NCI-H146 (cell line): ENCODE data around the gene SIRT7.

Experiments
- DNase-seq: peaks from one replicate; lab custom pipeline; 2025; lab: John Stamatoyannopoulos, UW

Gene SIRT7

DNA sequence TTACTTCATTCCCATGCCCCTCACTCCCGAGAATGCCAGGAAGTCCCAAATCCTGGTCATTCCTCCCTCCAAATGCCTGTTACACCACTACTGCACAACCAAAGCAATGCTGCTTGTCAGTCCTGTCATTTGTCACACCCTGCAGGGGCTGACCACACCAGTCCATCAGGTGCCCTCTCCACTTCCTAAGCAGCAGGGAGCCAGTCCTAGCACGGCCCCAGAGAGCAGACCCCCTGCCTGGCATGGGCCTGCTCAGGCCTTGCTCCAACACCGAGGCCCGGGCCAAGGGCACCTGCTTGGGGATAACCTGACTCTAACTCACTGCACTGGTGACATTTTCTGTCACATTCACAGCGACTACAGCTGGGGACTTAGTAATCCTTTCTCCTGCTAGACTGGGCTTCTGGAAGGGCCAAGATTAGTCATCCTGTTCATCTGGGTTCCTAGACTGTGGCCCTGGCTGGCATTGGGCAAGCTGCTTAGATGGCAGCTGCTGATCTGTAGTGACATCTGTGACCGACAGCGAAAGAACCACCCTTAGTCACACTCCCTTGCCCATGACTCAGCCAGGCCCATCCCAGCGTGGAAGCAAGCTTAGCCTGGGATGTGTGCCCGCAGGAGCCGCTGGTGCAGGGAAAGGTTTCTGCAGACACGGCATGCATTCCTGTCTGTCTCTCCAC lies 32.0 kb downstream of the SIRT7 start:
- DNase-seq, result no peak

DNA sequence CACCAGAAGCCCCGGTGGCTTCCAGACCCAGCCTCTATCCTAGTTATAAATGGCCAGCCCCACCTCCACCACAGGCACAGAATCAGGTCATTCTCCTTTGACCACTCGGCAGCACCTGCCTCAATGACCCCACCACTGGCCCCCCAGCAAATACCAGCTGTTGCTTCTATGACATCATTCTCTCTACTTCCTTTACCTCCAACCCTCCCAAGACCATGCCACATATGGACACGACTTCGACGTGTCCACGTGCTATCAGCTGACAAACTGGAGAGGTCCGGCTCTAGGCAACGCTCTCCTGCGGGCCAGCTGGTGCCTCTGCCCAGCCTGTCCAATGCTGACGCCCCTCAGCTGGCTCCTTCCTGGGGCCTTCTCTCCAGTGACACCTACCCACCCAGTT lies 32.5 kb downstream of the SIRT7 start:
- no peak for DNase-seq

DNA sequence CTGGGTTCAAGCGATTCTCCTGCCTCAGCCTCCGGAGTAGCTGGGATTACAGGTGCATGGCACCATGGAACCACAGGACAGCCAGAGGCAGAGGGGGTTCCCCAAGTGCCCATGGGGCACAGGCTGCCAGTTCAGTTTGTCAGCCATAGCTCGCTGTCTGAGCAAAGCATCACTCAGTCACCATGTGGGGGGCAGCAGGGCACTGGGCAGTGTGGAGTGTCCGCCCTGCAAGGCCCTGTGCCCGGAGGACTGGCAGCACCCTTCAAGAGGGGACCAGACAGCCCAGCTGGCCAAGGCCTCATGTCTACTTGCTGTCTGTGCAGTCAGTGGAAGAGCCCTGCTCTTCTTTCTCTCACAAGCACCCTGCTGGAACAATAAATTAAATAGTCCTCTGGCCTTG lies 33.0 kb downstream of the SIRT7 start:
- no peak for DNase-seq

DNA sequence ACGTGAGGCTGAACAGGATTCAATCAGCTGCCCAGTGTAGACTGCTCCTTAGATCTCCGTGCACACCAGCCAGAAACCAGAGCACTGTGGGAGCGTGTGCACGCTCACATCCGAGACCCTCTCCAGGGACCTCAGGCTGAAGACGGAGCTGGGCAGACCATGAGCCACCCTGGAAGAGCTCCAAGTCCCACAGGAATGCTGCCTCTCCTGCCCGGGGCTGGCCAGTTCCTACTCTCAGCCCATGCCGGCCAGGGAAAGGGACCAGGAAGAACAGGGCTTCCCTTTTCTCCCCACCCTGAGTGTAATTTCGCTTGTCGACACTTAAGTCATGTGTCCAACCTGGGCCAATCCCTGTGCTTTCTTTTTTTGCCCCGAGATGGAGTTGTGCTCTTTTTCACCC lies 33.5 kb downstream of the SIRT7 start:
- no peak for DNase-seq

DNA sequence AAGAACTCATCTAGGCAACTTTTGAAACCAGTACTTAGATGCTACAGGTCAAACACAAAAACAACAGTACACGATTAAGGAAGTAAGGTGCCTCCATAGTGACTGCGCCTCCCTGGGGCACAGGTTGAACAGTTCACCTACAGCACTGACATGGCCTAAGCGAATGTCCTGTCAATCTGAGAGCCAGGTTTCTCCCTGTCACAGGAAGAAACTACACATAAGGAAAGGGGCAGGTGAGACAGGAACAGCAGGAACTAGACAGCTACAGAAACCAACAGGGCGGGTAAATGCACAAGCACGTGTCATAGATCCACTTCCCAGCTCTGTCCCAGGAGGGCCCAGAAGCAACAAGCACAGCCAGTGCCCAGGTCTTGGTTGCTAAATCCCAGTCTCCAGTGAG lies 38.9 kb downstream of the SIRT7 start:
- DNase-seq, result no peak

DNA sequence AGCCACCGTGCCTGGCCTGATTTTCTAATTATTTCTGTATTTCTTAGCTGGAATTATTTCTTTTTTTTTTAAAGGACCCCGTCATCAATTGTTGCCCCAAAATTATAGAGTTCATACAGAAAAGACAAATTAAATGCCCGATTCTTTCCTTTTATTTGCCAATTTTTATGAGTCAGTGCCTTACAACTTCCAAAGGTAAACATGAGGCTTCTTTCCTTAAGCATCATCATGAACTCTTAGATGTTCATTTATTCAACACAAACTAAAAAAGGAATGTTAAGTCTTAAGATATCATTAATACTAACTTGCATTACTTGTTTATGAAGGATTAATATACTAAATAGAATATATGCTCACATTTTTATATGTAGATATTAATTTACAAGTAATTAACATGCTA lies 39.7 kb downstream of the SIRT7 start:
- no peak for DNase-seq

DNA sequence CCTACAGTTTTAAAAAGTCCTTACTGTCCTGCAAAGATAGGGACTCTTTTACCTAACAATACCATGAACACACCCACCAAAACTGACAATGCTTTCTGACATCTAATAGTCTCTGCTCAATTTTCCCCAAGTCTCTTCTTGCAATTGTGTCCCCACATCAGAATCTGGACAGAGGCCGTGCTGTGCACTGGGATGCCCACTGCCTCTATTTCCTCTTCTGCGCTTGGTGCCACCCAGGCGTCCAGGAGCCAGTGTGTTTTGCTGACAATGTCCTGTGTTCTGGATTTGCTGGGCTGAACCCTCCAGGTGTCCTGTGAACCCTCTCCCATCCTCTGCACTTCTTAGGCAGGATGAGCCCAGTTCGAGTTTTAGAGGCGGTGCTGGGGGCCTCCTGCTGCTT lies 40.4 kb downstream of the SIRT7 start:
- DNase-seq, result no peak

DNA sequence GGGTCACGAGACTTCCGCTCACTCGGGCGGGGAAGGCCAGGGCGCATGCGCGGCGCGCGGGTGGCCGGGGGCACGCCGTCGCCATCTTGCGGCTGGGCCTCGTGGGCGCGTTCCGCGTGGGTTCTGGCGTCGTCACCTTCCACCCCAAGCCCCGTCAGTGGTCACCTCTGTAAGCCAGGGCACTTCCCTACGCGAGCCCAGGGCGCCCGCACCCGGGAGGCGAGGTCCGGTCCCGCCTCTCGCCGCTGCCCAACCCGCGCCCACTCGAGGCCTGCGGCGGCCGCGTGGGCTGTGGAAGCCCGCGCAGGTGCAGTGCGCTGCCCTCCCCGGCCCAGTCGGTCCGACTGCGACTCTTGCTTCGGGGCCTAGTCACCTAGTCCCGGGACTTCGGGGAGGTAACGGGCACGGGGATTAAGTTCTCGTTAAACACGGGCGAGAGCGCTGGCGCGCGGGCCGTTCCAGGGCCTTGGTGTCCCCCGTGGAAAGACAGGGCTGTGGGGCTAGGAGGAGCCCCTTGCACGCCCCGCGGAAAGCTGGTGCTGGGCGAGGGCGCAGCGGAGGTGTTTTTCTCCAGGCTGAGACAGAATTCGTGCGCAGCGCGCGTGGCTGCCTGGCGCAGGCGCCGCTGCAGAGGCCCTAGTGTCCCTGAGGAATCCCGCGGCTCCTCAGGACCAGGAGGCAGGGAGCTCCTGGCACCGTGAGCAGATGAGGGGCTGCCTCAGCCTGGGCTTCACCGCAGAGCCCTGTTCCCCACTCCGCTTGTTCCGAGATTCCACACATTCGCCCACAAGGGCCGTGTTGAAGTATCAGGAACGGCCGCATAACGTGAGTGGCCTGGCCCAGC lies 46.4 kb downstream of the SIRT7 start:
- DNase-seq, result peak; percentile 90

DNA sequence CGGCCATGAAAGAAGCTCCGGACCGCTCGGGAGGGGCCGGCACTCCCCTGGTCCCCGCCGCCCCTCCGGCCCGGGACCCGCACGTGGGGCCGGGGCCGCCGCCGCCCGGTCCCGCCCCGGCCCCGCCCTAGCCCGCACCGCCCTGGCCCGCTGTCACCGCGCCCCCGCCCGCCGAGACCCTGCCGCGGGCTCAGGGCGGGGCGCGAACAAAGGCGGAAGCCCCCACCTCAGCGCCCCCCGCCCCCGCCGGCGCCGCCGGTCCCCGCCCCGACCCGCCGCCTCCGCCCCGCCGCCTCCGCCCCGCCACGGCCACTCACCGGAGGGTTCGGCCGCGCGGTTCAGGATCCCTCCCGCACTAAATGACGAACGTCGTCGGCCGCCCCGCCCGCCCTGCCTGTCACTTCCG lies 47.0 kb downstream of the SIRT7 start, which contains the start of gene ARHGDIA:
ARHGDIA (minus strand) TSS at position 357 of the 406 bp plus-strand sequence. CDS start 1,407 bp downstream, outside the sequence.
- DNase-seq, result no peak

DNA sequence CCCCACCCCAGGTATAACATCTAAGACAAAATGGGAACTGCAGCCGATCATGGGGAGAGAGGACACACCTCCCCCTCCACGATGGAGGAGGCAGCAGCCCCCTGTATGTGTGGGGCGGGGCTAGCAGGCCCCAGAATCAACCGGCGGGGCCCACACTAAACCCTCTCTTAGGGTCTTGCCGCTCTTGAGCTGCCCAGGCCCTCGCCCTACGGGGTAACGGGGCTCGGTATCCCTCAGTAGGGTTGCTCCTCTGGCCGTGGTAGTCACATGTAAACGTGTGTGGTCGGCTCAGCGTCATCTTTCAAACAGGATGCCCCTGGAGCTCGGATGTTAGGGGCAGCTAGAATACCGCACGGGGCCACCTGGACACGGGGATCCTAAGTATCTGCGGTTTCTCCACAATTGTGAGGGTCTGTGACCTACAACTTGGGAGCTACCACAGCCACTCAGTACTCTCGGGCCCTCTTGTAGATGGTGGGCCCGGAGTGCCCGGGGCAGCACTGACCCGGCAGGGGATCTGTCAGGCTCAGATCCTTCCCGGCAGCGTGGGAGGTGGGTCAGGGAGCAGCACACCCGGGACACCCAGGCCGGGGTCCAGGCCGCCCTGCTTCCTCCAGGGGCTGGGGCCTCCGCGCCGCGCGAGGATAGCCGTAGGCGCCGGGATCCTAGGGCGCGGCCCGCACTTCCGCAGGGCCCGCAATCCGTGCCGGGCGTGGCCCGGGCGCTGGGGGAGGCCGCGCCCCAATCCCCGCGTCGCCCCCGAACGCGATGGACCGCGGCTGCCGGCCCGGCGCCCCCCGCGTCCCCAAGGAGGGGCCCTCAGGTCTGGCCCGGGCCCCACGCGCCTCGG lies 47.6 kb downstream of the SIRT7 start:
- DNase-seq, result no peak

DNA sequence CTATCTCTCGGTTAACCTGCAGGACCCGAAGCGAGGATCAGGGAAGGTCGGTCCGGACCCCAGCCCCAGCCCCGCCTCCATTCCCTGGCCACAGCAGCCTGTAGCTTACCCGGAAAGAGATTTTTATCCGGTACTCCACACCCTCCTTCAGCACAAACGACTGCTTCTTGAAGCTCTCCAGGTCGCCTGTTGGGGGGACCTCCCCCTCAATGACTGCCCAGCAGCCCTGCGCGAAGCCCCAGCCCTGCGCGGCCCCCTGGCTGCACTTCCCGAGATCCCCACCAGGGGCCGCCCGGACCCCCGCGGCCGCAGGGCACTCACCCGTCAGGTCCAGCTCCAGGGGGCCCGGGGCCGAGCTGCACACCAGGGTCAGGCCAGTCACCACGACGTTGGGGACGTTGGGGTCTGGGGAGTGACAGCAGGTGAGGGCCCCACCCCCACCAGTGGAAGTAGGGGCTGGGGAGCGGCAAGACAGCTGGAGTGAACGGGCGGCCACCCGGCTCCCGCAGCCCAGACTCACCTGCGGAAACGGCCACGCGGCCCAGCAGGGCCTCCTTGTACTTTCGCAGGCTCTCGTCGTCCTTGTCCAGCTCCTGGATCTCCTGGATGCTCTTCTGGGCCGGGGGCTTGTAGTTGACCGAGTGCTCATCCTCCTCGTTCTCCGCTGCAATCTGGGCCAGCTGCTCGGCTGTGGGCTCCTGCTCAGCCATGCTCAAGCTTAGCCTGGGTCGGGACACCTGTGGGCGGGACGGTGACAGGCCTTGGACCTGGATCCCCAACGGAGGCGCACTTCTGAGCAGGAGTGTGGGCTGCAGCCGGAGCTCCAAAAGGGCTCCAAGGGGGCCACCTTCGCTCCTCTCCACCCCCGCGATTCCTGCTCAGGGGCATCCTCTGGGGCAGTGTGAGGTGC lies 48.5 kb downstream of the SIRT7 start:
- DNase-seq, result no peak

DNA sequence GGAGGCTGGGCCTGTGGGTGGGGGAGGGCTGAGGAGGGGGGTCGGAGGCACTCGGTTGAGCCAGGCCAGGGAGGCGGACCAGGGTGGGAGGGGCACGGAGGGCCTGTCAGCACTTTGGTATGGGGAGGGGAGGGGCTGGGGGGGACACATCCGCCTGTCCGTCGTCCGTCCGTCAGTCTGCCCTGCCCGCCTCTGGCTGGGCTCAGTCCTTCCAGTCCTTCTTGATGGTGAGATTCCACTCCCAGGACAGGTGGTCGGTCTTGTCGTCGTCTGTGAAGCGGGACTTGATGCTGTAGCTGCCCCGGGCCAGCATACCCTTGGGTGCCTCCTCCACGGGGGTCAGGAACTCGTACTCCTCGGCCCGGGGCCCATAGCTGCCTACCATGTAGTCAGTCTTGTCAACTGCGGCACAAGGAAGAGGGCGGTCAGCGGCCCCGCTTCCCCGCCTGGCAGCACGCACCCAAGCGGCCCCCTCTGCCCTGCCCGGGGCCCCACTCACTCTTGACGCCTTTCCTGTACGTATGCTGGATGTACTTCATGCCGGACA lies 49.2 kb downstream of the SIRT7 start:
- DNase-seq, result no peak

DNA sequence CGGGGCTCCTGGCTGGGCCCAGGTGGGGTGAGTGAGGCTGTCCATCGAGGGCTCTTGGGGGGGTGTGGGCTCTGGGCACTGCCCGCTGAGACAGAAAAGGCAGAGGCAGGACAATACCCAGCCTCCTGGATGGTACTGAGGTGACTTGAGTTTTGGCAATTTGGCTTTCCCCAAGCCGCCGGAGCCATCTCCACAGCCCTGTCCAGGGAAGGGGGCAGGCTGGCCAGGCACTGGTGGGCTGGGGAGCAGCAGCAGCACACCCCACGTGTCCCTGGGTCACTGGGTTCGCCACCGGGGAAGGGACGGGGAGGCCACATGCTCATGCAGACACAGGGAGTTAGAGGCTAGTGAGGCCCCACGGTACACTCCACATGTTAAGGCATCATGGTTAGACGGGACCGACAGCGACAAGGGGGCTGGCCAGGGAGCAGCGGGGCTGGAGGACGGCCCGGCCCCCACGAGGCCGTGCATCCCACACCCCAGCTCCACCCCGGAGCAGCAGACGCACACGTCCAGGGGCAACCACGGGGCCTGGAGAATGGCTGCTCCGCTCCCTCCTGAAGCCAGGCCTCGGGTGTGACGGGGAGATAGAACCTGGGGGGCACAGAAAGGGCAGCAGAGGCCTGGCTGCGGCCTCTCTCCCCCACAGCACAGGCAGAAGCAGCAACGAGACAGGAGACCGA lies 49.8 kb downstream of the SIRT7 start:
- DNase-seq, result no peak

DNA sequence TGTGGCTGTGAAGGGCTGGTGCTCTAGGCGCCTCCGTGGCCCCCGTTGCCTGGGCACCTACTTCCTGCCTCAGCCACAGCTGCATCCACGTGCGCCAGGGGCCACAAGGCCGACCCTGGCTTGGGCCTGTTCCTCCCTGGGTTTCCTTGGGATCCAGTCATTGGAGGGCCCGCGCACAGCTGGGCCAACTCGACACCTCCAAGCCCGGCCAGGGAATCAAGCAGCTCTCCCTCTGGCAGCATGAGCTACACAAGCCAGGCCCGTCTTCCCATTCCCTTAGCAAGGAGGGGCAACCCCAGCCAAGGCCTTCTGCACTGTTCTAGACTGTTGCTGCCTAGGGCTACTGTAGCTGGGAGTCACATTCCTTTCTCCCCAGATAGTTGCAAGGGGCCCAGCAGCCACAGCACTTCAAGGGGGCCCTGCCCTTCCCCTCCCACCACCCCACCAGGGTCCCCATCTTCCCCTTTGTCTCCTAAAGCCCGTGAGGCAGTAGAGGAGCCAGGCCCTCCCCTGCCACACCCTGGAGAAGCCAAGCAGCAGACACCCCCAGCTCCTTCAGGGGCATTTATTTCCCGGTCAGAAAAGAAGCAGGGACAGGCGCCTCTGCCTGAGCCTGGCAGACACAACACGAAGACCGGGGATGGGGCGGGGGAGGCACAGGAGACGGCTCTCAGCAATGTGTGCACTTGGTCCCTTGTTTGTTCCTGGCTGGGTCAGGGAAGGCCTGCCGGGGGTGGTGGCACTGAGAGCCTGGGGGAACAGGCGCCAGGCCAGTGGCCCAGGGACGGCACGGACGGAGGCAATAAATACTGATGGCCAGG lies 50.6 kb downstream of the SIRT7 start:
- no peak for DNase-seq

DNA sequence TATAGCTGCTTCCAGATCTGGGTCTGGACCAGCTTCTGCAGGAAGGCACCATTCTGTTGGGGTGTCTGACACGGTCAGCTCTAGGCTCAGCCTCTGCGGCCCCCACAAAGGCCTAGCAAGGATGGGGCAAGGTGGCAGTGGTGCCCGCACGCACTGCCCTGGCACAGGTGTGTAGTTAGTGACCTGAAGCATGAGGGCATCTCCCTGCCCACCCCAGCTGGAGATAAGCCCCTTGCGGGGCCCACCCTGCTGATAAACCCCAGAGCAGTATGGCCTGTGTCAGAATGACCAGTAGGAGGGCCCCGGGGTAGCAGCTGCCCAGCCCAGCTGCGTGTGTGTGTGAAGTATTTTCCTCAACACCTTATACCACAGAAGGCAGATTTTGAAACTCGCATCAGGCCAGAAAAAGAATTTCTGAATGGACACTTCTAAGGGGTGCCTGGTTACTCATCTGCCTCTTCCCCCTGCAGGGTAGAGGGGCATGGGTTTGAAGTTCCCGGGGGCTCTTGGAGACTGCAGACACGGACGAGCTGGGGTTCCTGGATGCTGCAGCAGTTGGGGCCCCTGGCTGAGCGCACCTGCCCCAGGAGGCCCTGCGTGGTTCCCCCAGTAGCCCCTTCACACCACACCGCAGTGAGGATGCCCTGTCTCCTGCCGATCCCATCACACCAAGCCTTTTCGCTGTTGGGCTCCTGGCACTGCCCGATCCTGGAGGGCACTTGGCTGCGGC lies 51.4 kb downstream of the SIRT7 start:
- DNase-seq, result no peak

DNA sequence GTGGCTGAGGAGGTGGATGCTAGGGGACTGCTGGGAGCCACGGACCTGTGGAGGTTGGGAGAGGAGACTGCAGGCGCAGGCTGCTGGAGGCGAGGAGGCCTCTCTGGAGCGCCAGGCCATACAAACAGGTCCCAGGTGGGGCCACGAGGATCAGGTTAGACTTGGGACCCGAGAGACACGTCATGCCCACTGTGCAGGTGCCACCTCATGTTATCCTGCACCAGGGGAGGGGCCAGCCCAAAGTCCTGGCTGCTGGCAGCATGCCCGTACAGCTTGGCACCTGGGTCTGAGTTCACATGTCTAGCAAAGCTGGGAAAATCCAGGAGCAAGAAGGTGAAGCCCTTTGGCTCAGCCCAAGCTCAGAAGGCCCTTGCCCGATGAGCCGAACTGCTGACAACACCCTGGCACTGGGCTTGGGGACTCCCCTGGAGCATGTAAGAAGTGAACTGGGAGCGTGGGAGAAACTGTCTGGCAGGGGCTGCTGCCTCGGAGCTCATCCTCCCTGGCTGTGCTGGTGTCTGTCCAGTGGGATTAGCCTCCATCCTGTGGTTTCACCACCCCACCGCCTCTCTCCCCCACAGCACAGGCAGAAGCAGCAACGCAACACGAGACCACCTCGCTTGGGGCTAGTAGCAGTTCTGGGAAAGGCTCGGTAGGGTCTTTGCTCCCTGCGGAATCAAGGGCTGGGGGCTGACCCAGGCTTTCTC lies 52.1 kb downstream of the SIRT7 start:
- no peak for DNase-seq

DNA sequence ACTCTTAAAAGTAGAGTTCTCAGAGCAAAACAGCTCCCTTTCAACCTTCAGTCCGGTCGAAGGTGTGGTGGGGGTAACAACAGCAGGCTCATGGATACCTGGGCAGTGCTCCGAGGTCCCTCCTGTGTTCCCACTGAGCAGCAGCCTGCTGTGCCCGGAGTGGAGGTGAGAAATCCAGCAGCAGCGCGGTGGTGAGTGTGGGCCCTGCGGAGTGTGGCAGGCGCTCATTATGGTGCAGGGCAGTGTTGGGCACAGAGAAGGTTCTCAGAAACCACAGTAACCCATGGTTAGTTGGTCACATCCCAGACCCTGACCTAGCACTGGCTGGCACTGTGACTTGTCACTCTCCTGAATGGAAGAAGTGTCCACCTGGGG lies 52.6 kb downstream of the SIRT7 start:
- no peak for DNase-seq
